ENCODE measurements around the gene BACH1. TPM values are rescaled to one million over a fixed set of nuclear protein-coding genes. Genes with fewer than 3 reads are reported as not detected.

Gene BACH1
- total RNA-seq, 1 donor from 2014 or later = 93.1 TPM

- no peak overlapping the region for H3K4me3 Mint-ChIP-seq (ENCODE audit: unreplicated experiment)
- no peaks in the 10 kb centered on the region for H4K20me1 ChIP-seq (ENCODE audit: insufficient read depth, low read length)
- no peaks in the 10 kb centered on the region for H3K79me2 ChIP-seq (ENCODE audit: insufficient read depth, low read length)
- H3K36me3 ChIP-seq (ENCODE audit: insufficient read depth, low read length) = no peaks in the 10 kb centered on the region
- H3K4me1 Mint-ChIP-seq (ENCODE audit: low read depth, unreplicated experiment) = peaks cover 11% of the 10 kb centered on the region
- H3K36me3 Mint-ChIP-seq (ENCODE audit: low read depth, unreplicated experiment) = peaks cover 6% of the 10 kb centered on the region
- no peak overlapping the region for H3K4me3 ChIP-seq (ENCODE audit: insufficient read depth, low read depth, low read length)
- no peak overlapping the region for H3K27ac ChIP-seq (ENCODE audit: low read depth, low read length)
- H3K9me3 ChIP-seq (ENCODE audit: insufficient read depth, low read depth, low read length) = peaks cover 5% of the 10 kb centered on the region
- peaks cover 17% of the 10 kb centered on the region for H3K9me3 Mint-ChIP-seq (ENCODE audit: unreplicated experiment)
- H3K4me1 ChIP-seq (ENCODE audit: insufficient read depth, low read length) = peaks cover 13% of the 10 kb centered on the region
- H3K4me2 ChIP-seq (ENCODE audit: low read length) = no peak overlapping the region
- H3K27me3 Mint-ChIP-seq (ENCODE audit: low read depth, unreplicated experiment) = no peaks in the 10 kb centered on the region
- H2AFZ ChIP-seq (ENCODE audit: low read depth, low read length) = no peak overlapping the region
- H3K9ac ChIP-seq (ENCODE audit: low read length) = no peak overlapping the region
- TF ChIP-seq EZH2 (IDR thresholded peaks at IDR 0.05; ENCODE audit: insufficient read depth, low read length) = no peak
- TF ChIP-seq, protein P1, sequence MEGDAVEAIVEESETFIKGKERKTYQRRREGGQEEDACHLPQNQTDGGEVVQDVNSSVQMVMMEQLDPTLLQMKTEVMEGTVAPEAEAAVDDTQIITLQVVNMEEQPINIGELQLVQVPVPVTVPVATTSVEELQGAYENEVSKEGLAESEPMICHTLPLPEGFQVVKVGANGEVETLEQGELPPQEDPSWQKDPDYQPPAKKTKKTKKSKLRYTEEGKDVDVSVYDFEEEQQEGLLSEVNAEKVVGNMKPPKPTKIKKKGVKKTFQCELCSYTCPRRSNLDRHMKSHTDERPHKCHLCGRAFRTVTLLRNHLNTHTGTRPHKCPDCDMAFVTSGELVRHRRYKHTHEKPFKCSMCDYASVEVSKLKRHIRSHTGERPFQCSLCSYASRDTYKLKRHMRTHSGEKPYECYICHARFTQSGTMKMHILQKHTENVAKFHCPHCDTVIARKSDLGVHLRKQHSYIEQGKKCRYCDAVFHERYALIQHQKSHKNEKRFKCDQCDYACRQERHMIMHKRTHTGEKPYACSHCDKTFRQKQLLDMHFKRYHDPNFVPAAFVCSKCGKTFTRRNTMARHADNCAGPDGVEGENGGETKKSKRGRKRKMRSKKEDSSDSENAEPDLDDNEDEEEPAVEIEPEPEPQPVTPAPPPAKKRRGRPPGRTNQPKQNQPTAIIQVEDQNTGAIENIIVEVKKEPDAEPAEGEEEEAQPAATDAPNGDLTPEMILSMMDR (IDR thresholded peaks at IDR 0.05; ENCODE audit: insufficient read depth, low read depth, low read length) = no peak
- no peaks in the 10 kb centered on the region for H3K27me3 ChIP-seq (ENCODE audit: insufficient read depth, low read length)
- FAIRE-seq (no peak), DNase-seq (ENCODE audit: low read depth) (no peak)
- no peak overlapping the region for H3K27ac Mint-ChIP-seq (ENCODE audit: unreplicated experiment)
These were observed 44.2 kb upstream of the BACH1 start for GRCh38 chr21:29254550-29254949.

- Histone ChIP-seq H3K9me3 (ENCODE audit: insufficient read depth, low read depth, low read length) (peaks cover 5% of the 10 kb centered on the region), H3K4me1 (ENCODE audit: insufficient read depth, low read length) (peaks cover 15% of the 10 kb centered on the region), H4K20me1 (ENCODE audit: insufficient read depth, low read length) (no peaks in the 10 kb centered on the region), H2AFZ (ENCODE audit: low read depth, low read length) (no peak overlapping the region), H3K9ac (ENCODE audit: low read length) (no peak overlapping the region), H3K27me3 (ENCODE audit: insufficient read depth, low read length) (no peaks in the 10 kb centered on the region), H3K4me2 (ENCODE audit: low read length) (no peak overlapping the region), H3K27ac (ENCODE audit: low read depth, low read length) (no peak overlapping the region), H3K36me3 (ENCODE audit: insufficient read depth, low read length) (no peaks in the 10 kb centered on the region), H3K4me3 (ENCODE audit: insufficient read depth, low read depth, low read length) (no peak overlapping the region), H3K79me2 (ENCODE audit: insufficient read depth, low read length) (no peaks in the 10 kb centered on the region)
- peaks cover 17% of the 10 kb centered on the region for H3K9me3 Mint-ChIP-seq (ENCODE audit: unreplicated experiment)
- no peak overlapping the region for H3K4me3 Mint-ChIP-seq (ENCODE audit: unreplicated experiment)
- H3K27ac Mint-ChIP-seq (ENCODE audit: unreplicated experiment) = no peak overlapping the region
- TF ChIP-seq, protein P1 (IDR thresholded peaks at IDR 0.05; ENCODE audit: insufficient read depth, low read depth, low read length) = no peak
- TF ChIP-seq EZH2 (IDR thresholded peaks at IDR 0.05; ENCODE audit: insufficient read depth, low read length) = no peak
- H3K4me1 Mint-ChIP-seq (ENCODE audit: low read depth, unreplicated experiment) = peaks cover 15% of the 10 kb centered on the region
- DNase-seq (ENCODE audit: low read depth) = no peak
- H3K36me3 Mint-ChIP-seq (ENCODE audit: low read depth, unreplicated experiment) = peaks cover 6% of the 10 kb centered on the region
- no peak for FAIRE-seq
- no peaks in the 10 kb centered on the region for H3K27me3 Mint-ChIP-seq (ENCODE audit: low read depth, unreplicated experiment)
These were observed 42.4 kb upstream of the BACH1 start for GRCh38 chr21:29256126-29256910.

DNA sequence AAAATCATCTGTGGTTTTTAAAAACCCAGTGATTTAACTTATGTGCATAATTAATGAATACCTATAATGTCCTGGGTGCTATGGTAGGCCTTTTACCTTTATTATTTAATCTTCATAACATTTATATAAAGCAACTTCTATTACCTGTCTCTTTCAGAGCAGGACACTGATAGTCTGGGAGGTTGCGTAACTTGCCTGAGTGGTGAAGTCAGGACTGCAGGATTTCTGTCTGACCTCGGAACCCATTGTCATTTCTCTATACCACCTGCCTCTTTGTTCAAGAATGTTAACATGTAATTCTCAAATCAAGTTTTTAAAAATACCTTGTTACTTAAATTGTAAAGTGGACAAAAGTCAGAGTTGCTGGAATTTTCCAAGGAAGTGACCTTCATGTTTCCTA, 41.0 kb upstream of the BACH1 start:
- no peak for FAIRE-seq

More for the DNA sequence above, 41.0 kb upstream of the BACH1 start:
- peaks cover 6% of the 10 kb centered on the region for H3K36me3 Mint-ChIP-seq (ENCODE audit: low read depth, unreplicated experiment)
- no peaks in the 10 kb centered on the region for H3K79me2 ChIP-seq (ENCODE audit: insufficient read depth, low read length)
- H3K4me1 Mint-ChIP-seq (ENCODE audit: low read depth, unreplicated experiment) = peaks cover 17% of the 10 kb centered on the region
- H3K4me3 Mint-ChIP-seq (ENCODE audit: unreplicated experiment) = no peak overlapping the region
- H3K27me3 Mint-ChIP-seq (ENCODE audit: low read depth, unreplicated experiment) = no peaks in the 10 kb centered on the region
- TF ChIP-seq EZH2 (IDR thresholded peaks at IDR 0.05; ENCODE audit: insufficient read depth, low read length) = no peak
- TF ChIP-seq, protein P1 (IDR thresholded peaks at IDR 0.05; ENCODE audit: insufficient read depth, low read depth, low read length) = no peak
- H3K9me3 ChIP-seq (ENCODE audit: insufficient read depth, low read depth, low read length) = peaks cover 5% of the 10 kb centered on the region
- H4K20me1 ChIP-seq (ENCODE audit: insufficient read depth, low read length) = no peaks in the 10 kb centered on the region
- peak overlapping the region; percentile 75 for H3K27ac Mint-ChIP-seq (ENCODE audit: unreplicated experiment)
- no peak overlapping the region for H2AFZ ChIP-seq (ENCODE audit: low read depth, low read length)
- H3K4me2 ChIP-seq (ENCODE audit: low read length) = no peak overlapping the region
- H3K9ac ChIP-seq (ENCODE audit: low read length) = no peak overlapping the region
- no peak overlapping the region for H3K4me3 ChIP-seq (ENCODE audit: insufficient read depth, low read depth, low read length)
- H3K27me3 ChIP-seq (ENCODE audit: insufficient read depth, low read length) = no peaks in the 10 kb centered on the region
- H3K4me1 ChIP-seq (ENCODE audit: insufficient read depth, low read length) = peaks cover 15% of the 10 kb centered on the region
- no peak overlapping the region for H3K27ac ChIP-seq (ENCODE audit: low read depth, low read length)
- no peaks in the 10 kb centered on the region for H3K36me3 ChIP-seq (ENCODE audit: insufficient read depth, low read length)
- H3K9me3 Mint-ChIP-seq (ENCODE audit: unreplicated experiment) = peaks cover 13% of the 10 kb centered on the region
- no peak for DNase-seq (ENCODE audit: low read depth)

Data from astrocyte (in vitro differentiated cells and primary cell).